GM20431 (cell line): ENCODE results near the gene AGFG2.
"Not testable (repeated sequence)": the region's sequence is repeated elsewhere in the genome, so short reads cannot be mapped to it uniquely, and the experiment has no call there.

Experiments
- in situ Hi-C: fragments of 300-500 bp; cut with MseI, MboI; formaldehyde crosslinking; loops from one replicate; pipeline ENCODE4 v1.15.0; 2020; ENCODE audit warnings: low sequenced_read_pairs; ENCODE audit not compliant: unreplicated experiment

AGFG2 gene

GRCh38 chr7:100546926-100547800 is 8.2 kb downstream of the AGFG2 start:
- in situ Hi-C loops, result no loop called here

GRCh38 chr7:100547872-100548271 is 8.9 kb downstream of the AGFG2 start:
- in situ Hi-C loops, result no loop called here

GRCh38 chr7:100548446-100548845 is 9.4 kb downstream of the AGFG2 start:
- in situ Hi-C loops, result not testable (repeated sequence)

GRCh38 chr7:100552532-100552931 is 13.5 kb downstream of the AGFG2 start:
- in situ Hi-C loops, result loop anchor here (10.0 kb wide), 1 partner anchor 68 kb away; the partner anchor contains the start of gene NYAP1

- in situ Hi-C loops, result loop anchor here (10.0 kb wide), 1 partner anchor 68 kb away; the partner anchor contains the start of gene NYAP1
Measured at GRCh38 chr7:100553032-100553431, 14.0 kb downstream of the AGFG2 start.

GRCh38 chr7:100555701-100556100 is 16.7 kb downstream of the AGFG2 start:
- in situ Hi-C loops, result loop anchor here (10.0 kb wide), 1 partner anchor 71 kb away; the partner anchor contains the start of gene NYAP1

GRCh38 chr7:100556541-100556940 is 17.5 kb downstream of the AGFG2 start:
- in situ Hi-C loops, result loop anchor here (10.0 kb wide), 1 partner anchor 72 kb away; the partner anchor contains the start of gene NYAP1

GRCh38 chr7:100559127-100559526 is 20.1 kb downstream of the AGFG2 start:
- in situ Hi-C loops, result loop anchor here (10.0 kb wide), 1 partner anchor 74 kb away; the partner anchor contains the start of gene NYAP1

GRCh38 chr7:100561491-100562194 is 22.6 kb downstream of the AGFG2 start:
- in situ Hi-C loops, result no loop called here

GRCh38 chr7:100562195-100563099 is 23.4 kb downstream of the AGFG2 start:
- in situ Hi-C loops, result no loop called here

- in situ Hi-C loops, result no loop called here
Measured at GRCh38 chr7:100563100-100563564, 24.1 kb downstream of the AGFG2 start.

- in situ Hi-C loops, result no loop called here
Measured at GRCh38 chr7:100563809-100564400, 24.9 kb downstream of the AGFG2 start.

- in situ Hi-C loops, result not testable (repeated sequence)
Measured at GRCh38 chr7:100564405-100564804, 25.4 kb downstream of the AGFG2 start.

GRCh38 chr7:100565133-100565571 is 26.1 kb downstream of the AGFG2 start:
- in situ Hi-C loops, result no loop called here

- in situ Hi-C loops, result no loop called here
Measured at GRCh38 chr7:100566018-100566531, 27.1 kb downstream of the AGFG2 start.

GRCh38 chr7:100567031-100567730 is 28.2 kb downstream of the AGFG2 start:
- in situ Hi-C loops, result no loop called here

GRCh38 chr7:100567751-100568175 is 28.8 kb downstream of the AGFG2 start:
- in situ Hi-C loops, result no loop called here

GRCh38 chr7:100568176-100568895 is 29.3 kb downstream of the AGFG2 start:
- in situ Hi-C loops, result no loop called here
